Activated CD4-positive, alpha-beta T cell treated with anti-CD3 and anti-CD28 coated beads, Interleukin-2, amount 50 U/mL, for 24 hours (primary cell): ENCODE data around the gene MPHOSPH9.
"Not testable (repeated sequence)": the region's sequence is repeated elsewhere in the genome, so short reads cannot be mapped to it uniquely, and the experiment has no call there.

ENCODE experiments used
- DNase-seq, 2 donors: peaks; one replicate each; pipeline ENCODE4 v3.0.0-alpha.2; 2020; ENCODE audit warnings: low read depth in 1 of 2, low spot score in 1 of 2

MPHOSPH9 gene

DNA sequence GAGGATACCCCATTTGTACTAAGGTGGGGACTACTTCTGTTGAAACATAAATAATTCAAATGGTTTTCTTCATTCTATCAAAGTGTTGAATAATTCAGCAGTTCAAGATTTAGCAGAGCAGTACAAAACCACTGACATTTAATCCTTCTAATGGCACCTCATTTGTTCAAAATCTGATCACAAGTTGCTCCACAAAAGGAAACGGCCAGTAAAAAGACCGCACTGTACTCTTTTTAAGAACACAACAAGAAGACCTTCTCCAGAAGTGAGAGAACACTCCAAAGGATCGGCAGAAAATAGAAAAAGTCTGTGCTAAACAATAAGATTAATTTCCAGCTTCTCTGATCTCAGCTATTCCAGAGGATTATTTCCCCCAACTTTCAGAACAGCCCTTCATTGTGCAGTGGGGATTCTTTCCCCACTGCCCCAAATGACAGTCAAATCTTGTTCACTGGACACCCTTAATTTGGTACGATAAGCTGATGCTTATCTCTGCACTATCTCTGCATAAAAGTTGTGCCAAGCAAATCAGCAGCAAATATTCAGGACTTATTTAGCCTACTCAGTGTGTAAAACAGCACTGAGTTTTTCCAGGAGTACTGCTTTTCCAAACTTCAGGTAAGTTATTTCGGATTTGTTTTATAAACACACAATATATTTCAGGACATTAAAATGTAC, 5.2 kb downstream of the MPHOSPH9 start:
- DNase-seq = no peak

DNA sequence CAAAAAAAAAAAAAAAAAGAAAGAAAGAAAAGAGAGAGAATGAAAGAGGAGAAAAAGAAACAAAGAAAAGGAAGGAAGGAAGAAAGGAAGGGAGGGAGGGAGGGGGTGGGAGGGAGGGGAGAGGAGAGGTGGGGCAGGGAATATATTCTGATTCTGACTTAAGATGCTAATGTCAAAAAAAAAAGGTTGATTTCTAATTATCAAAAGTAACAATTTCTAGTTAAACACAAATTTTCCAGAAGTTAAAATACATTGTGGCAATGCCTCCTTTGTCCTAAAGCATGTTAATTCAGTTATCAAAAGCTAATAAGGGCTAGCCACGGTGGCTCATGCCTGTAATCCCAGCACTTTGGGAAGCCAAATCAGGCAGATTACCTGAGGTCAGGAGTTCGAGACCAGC, 7.5 kb downstream of the MPHOSPH9 start:
- DNase-seq = no peak

DNA sequence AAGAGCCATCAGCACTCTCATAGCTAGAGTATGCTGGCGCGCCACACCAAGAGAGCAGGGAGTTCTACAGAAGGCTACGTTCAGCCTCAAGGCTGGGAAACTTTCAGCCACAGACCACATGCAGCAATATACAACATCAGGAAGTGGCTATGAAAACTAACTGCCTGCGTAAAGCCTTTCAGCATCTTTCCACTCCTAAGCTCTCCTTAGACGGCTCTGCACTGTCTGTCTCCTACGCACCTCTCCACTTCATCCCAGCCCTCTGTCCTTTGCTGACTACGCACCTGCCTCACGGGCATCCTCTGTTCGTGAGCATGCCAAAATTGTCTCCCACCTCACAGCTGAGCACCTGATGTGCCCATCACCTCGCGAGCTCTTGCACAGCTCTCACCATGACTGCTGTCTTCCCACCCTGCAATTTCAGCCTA, 9.7 kb downstream of the MPHOSPH9 start:
- peak in 1 of 2 donors; percentile 49 for DNase-seq

DNA sequence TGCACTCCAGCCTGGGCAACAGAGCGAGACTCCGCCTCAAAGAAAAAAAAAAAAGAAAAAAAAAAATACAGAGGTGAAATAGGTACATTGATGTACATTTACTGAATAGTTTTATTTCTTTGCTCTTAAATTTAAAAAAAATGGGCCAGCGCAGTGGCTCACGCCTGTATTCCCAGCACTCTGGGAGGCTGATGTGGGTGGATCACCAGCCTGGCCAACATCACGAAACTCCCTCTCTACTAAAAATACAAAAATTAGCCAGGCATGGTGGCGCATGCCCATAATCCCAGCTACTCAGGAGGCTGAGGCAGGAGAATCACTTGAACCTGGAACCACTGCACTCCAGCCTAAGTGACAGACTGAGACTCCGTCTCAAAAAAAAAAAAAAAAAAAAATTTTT, 25.1 kb downstream of the MPHOSPH9 start:
- DNase-seq = not testable (repeated sequence)

DNA sequence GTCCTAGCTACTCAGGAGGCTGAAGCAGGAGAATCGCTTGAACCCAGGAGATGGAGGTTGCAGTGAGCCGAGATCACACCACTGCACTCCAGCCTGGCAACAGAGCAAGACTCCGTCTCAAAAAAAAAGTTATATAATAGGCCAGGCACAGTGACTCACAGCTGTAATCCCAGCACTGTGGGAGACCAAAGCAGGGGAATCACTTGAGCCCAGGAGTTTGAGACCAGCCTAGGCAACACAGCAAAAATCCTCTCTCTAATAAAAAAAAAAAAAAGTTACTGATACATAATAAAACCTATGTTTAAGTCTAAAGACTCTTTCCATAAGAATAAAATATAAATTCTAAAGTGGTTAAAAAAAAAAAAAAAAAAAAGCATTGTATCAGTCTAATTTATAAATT, 26.1 kb downstream of the MPHOSPH9 start:
- not testable (repeated sequence) for DNase-seq

DNA sequence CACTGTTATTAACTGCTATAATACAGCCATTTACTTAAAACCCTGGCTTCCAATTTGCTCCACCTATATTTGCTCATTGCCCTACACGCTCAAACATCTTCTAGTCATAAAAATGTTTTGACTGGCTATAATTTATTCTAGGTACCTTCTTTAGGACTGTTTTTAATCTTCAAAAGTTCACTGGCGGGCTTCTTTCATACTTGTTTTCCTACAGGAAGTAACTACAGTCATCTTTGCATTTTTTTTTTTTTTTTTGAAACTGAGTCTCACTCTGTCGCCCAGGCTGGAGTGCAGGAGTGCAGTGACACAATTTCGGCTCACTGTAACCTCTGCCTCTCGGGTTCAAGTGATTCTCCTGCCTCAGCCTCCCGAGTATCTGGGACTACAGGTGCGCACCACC, 32.5 kb downstream of the MPHOSPH9 start:
- DNase-seq = no peak

DNA sequence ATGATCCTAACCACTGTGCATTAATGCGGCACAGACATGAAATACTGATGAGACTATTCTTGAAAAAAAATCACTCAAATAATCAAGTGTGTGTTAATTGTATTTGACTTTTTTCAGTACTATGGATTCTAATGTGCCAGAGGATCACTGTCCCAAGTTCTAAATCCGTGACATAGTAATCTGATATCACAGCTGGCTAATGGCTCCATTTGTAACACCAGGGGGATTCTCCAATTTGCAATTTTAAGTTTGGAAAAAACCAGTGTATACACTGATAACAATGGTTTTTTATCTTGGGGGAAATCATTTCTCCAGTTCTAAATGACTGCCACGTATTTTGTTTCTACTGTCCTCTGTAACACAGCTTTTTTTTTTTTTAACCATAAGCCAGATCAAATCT, 33.0 kb downstream of the MPHOSPH9 start:
- DNase-seq = no peak

DNA sequence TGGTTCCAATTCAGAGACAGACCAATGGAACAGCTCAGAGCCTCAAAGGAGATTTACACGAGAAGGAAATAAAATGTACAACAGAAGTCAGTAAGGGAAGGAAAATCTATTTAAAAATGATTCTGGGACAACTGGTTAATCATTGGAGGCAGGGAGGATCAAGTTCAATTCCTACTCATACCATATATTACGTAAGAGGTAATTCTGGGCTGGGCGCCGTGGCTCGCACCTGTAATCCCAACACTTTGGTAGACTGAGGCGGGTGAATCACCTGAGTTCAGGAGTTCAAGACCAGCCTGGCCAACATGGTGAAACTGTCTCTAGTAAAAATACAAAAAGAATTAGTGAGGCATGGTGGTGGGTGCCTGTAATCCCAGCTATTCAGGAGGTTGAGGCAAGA, 45.3 kb downstream of the MPHOSPH9 start:
- no peak for DNase-seq

DNA sequence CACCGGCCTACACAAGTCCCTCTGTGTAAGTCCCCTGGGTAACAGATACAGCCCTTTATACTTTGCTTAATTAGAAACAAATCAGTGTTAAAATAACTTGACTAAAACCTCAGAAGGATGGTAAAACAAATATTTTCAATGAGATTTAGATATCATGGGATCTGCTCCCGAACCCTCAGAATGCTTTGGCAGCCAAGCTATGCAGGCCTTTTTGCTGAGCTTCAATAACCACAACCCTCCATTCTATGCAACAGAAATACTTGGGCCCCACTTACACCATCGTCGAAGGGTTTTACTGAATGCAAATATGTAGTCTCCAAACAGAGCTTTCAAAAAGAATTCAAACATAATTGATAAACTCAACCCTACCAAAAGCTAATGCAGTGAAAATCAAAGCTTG, 52.8 kb downstream of the MPHOSPH9 start:
- no peak for DNase-seq

DNA sequence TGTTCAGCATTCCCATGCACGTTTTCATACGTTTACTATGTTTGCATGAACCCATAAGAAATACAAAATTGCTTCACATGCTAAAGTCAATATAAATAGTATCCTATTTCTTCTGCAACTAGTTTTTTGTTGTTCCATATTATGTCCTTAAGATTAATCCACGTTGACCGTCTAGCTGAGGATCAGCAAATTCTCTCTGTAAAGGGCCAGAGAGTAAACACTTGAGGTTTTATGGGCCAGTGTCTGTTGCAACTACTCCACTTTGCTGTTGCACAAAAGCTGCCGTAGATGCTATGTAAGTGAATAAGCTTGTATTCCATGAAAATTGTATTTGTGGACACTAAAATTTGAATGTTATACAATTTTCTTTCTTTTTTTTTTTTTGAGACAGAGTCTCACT, 61.0 kb downstream of the MPHOSPH9 start:
- DNase-seq = no peak

DNA sequence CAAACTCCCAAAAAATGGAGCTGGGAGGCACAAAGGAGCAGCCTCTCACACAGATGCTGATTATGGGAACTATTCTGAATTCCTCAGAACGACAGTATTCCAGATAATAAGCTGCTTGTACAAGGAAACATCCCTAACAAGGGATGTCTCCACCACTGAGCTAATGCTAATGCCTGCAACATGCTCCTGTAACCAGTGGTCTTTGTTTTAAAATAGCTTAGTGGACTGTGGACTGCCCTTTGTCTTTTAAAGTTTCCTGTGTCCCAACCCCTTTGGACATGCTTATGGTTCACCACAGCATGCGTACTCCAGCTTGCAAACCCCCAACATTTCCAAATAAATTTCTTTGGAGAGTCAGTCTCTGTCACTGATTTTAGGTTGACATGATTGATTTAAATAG, 65.6 kb downstream of the MPHOSPH9 start:
- no peak for DNase-seq

DNA sequence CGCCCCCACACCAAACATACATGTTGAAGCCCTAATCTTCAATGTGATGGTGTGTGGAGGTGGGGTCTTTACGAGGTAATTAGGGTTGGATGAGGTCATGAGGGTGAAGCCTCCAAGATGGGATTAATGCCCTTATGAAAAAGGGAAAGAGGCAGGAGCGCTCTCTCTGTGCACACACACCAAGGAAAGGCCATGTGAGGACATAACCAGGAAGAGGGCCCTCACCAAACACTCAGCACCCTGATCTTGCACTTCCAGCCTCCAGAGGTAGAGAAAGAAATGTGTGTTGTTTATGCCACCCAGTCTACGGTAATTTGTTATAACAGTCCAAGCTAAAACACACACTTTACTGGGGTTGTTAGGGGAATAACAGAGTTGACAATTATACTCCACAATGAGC, 67.4 kb downstream of the MPHOSPH9 start:
- DNase-seq = no peak

DNA sequence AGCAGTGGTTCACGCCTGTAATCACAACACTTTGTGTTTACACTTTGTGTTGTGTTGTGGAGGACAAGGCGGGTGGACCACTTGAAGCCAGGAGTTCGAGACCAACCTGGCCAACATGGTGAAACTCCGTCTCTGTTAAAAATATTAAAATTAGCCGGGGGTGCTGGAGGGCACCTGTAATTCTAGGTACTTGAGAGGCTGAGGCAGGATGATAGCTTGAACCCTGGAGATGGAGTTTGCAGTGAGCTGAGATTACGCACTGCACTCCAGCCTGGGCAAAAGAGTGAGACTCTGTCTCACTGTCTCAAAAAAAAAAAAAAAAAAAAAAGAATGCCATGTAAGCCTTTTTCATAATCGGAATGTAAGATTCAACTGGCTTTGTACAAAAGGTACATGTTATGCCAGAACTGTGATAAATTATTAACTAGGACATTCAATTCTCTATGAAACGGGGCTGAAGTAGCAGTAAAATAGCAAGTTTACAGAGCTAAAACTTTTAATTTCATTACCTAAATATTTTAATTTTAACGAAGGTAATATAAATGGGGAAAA, 68.2 kb downstream of the MPHOSPH9 start:
- no peak for DNase-seq

DNA sequence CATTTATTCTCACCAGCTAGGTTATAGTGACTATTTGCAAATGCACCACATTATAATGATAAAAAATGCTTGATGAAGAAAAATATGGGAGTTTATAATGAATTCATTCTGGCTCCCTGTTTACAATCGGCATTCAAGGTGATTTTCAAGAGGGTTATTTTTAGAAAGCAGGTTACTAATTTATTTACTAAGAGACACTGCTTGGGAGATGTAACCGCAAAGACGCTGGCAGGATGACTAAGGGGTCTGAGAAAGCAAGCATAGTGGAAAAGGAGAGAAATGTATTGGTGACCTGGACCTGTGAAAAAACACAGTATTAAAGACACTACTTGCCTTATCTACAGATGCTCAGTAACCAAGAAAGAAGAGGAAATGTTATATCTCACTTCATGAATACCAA, 68.7 kb downstream of the MPHOSPH9 start:
- no peak for DNase-seq

DNA sequence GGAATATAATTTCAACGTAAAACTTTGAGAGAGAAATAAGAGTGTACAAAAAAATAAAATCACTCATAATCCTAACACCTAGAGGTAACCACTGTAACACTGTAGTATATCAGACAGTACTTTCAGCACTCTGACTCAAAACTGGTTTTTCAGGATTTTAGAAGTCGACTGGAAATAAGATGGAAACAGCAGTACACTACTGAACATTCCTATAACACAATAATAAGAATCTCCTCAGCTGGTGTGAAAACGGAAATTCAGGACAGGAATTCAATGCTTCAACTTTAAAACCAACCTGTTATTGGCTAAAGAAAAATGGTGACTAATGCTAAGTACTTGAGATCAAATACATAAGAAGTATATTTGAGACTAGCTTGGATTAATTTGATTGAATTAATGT, 69.7 kb downstream of the MPHOSPH9 start:
- no peak for DNase-seq

DNA sequence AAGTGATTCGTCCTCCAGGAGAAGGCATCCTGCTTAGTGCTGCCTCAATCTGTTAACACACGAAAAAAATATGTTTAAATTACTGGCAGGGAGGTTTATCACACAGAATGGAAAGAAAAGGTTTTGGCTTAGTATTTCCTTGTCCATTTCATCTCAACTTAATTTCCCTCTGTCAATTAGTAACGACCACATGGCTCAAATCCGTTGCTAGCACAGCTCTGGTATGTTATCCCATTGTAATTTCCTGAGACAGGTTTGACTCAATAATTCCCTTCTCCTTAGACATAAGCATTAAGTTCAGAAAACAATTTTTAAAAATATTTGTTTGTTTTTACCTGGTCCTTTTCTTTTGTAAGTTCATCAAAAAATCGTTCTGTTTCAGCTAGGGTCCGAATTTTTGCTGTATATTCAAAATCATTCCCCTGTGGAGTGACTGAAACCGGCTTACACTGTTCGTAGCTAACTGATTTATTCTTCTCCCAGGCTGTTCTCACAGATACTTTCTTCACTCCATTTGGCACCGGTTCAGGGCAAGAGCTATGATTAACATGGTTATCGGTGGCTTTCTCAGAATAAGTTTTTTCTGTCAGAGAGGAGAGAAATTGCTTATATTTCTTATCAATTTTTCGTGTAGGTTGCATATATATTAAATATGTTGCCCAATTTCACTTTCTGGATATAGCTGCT, 72.0 kb downstream of the MPHOSPH9 start:
- DNase-seq = no peak

DNA sequence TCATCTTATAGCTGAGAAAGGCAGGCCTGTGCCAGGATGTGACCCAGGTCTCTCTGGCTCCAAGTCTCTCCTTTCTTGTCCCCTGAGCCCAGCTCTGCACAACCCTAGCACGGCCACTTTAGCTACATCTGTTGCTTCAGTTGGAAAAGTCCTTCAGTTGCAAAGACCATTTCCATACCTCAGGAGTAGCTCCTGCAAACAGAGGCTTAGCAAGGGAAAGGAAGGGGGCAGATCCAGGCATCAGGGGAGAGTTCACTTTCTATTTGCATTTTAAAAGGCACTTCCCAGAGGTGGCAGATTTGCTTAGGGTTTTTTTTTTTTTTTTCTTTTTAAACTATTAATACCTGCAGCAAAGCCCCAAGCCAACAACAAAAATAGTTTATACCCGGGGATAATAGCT, 79.0 kb downstream of the MPHOSPH9 start:
- no peak for DNase-seq

DNA sequence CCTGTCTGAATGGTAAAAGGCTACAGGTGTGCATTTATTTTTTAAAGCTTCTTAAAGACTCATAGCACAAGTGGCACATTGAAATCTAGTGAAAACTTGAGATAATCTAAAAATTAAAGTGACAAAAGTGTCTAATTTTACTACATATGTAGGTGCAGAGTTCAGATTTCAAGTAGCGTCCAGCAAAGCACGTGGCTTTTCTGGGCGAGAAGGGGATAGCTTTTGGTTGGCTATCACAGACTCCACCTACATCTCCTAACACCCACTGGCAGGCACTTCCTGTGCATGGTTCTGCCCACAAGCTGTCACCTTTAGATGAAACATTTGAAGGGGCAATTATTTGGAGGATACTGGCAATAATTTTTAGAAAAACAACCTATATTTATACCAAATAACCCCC, 80.1 kb downstream of the MPHOSPH9 start:
- DNase-seq = no peak

DNA sequence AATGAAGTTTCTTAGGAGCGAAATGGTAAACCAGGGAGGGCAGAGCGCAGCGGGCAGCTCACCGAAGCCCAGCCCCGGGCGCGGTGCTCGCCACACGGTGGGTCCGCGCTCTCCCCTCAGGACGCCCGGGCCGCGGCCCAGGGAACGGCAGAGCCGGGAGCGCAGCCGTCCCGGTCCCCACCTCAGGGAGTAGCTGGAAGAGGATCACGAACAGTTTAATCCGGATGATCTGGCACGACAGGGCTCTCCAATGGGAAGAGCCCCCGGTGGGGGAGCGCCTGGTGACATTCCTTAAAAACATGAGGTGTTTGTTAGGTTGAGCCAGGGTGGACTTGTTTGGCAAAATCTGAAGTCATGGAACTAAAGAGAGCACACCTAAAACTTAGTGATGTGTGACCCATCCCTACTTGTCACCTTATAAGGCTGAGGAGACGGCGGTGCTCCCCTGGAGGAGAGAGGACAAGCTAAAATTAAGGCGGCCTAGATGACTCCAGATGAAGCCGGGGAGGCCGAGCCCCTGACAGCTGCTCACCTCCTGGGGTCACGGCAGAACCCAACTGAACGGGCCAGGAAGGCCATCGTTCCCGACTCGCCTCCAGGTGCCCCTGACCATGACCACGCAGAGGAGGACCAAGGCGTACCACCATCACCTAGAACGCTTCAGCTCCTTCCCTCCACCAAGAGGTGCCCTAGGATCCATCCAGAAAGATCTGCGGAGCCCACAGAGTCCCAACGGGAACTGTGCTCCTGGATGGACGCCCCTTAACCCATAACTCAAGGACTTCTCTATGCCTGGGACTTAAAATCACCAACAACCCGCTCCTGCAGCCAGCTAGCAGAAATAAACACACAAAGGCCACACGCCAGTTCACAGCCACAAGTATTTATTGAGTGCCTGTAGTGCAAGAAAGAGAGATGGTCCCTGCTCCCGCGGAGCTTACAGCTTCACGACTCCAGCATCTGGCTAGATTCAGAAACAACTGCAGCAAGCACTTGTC, 81.2 kb downstream of the MPHOSPH9 start:
- DNase-seq = no peak

DNA sequence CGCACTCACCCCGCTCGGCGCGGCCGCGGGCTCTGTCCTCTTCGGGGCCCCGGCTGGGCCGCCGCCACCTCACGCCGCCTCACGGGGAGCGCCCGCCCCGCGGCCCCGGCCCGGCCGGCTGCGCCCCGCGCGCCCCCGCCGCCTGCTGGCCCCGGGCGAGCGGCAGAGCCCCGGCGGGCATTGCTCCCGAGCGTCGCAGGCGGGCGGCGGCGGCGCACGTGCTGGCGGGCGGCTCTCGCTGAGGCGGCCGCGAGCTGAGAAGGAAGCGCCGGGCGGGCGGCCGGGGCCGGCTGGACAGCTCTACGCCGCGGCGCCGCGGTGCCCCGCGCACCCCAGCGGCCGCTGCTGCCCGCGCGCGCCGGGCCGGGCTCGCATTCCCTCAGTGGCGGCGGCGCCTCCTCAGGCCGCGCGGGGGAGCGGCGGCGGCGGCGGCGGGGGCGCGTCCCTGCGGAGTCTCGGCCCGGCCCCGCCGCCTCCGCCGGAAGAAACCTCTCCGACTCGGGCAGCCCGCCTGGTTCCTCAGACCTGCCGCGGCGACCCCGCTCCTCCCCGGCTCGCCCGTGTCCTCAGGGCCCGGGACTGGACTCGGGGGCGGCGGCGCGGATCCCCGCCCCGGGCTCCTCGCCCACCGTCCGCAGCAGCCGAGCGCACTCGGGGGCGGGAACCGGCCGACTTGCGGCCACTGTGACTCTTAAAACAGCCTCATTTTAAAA, 82.0 kb downstream of the MPHOSPH9 start, which contains the start of gene PITPNM2:
TSS of gene PITPNM2 (minus strand) at position 347 of the 713 bp plus-strand sequence. CDS start 116,500 bp downstream, outside the sequence.
- DNase-seq = peak; percentile 25 to 30

DNA sequence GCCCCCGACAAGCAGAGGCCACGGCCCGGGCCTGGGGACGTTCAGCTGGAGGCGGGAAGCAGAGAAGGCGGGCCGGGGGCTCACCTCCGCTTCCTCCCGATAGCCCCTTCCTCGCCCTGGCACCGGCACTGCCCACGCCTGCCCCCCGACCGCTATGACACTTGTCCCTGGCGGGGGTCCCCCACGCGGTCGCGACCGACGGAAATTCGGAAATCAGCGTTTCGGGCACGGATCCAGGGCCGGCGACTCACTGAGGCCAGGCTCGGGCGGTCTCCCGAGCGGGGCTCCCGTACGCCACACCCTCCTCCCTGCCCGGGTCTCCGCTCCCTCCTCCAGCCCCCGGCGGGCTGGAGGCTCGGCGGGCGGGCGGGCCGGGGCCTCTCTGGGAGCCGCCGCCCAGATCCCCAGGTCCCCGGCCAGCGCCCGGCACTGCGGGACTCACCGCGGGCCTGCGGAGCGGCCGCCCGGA, 82.6 kb downstream of the MPHOSPH9 start:
- no peak for DNase-seq
